Left hindlimb (tissue), 1 donor: ENCODE data around the gene OR5H1.
"Not testable (repeated sequence)": the region's sequence is repeated elsewhere in the genome, so short reads cannot be mapped to it uniquely, and the experiment has no call there.

ENCODE experiments used
- DNase-seq: peaks from one replicate; pipeline ENCODE4 v3.0.0-alpha.2; 2018

The OR5H1 gene

DNA sequence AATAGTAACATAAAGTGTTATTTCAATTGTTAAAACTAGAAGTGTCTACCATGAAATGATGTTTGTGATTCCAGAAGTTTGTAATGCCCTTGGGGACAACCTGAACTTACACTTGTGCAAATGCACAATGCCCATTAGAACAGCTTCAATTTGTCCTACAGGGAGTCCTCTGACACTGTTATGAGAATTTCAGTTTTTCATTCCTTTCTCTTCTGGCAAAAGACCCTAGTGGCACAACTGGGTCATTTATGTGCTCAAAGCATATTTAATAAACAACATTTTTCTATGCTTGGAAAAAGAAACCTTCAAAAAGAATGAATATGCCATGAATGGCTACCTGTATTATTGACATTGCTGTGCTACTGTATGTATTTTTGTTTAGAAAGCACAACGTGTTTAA is at the start of gene OR5H1:
Gene OR5H1 (plus strand): TSS at position 301 of the 400 bp plus-strand sequence. CDS start 1,977 bp downstream, outside the sequence.
- no peak for DNase-seq

- DNase-seq: no peak
These were observed 43.6 kb upstream of the OR5H1 start, which contains the start of gene OR5AC2 for GRCh38 chr3:98086873-98087272. TSS of gene OR5AC2 (plus strand) at chr3:98087173. CDS start at chr3:98087173, 0 bp downstream.

- DNase-seq: no peak
These were observed 34.6 kb upstream of the OR5H1 start for GRCh38 chr3:98095882-98096281.

DNA sequence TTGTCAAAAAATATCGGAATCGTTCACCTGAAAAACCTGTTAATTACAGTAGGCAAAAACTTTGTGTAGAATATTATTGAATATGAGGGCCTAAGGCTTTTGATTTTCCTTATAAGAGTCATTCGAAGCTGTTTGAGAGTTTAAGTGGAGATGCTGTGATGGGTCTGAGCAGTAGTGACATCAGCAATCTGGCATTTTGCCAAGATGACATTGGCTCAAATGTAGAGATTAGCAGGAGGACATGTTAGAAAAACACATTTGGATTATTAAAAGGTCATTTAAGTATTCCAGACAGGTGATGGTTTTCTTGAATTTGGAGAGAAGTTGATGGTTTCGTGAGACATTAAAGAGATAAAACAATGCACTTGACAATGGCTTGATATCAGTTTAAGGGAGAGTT is 30.7 kb upstream of the OR5H1 start:
- DNase-seq: no peak

DNA sequence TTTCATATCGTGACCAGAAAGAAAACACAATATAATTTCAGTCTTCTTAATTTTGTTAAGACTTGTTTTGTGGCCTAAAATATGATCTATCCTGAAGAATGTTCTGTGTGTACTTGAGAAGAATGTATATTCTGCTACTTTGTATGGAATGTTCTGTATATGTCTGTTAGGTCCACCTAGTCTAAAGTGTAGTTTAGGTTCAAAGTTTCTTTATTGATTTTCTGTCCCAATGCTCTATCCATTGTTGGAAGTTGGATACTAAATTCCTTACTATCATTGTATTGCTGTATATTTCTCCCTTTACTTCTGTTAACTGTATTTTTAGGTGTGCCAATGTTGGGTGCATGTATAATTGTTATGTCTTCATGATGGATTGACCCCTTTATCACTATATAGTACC is 22.4 kb upstream of the OR5H1 start:
- DNase-seq: no peak

DNA sequence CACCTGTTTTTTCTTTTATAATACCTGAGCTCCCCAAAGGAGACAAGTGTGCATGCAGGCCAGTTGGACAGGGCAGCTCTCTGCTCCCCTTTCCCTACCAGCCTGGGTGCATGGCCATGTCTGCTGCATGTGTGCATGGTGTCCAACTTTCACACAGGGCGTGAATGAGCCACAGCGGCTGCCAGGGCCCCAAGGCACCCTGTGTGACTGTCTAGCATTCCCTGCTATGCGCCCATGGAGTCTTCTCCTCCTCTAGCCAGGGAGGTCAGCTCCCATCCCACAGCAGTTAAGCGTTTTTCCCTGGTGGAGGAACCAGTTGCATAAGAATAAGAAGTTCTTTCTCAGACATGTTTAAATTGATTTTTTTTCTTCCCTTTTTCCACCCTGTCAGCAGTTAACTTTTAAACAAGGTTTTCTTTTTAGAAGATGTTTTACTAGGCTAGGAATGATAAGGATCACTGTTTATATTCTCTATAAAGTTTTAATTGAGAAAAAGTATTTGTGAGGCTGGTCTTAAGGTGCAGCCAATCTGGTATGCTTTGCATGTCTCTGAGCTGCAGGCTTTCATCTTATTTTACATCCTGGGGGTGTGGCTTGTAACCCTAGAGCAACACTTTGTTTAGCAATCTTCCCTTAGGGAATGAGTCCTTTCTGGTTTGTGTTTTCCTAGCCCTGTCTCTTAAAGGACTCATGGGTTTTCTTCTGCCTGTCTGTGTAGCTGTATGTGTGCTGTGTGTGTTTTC is 20.5 kb upstream of the OR5H1 start:
- DNase-seq: no peak

GRCh38 chr3:98110550-98110908 is 20.0 kb upstream of the OR5H1 start:
- no peak for DNase-seq

DNA sequence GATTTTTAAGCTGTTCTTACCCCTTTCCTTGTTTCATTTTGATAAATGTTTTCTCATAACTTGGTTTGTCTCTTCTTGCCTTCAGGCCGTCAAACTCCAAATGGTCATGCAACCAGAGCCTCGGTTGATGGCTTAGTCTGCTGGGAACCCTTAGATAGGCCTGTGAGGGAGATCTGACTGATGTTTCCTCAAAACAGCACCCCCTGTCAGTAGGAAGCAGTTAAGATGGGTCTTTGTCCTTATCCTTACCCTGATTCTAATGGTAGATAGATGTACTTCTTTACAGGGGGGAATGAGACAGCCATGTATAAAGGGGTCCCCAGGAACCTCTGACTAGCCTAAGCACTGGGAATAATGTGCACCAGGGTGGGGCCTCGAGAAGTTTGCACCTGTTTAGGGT is 16.3 kb upstream of the OR5H1 start:
- DNase-seq: no peak

DNA sequence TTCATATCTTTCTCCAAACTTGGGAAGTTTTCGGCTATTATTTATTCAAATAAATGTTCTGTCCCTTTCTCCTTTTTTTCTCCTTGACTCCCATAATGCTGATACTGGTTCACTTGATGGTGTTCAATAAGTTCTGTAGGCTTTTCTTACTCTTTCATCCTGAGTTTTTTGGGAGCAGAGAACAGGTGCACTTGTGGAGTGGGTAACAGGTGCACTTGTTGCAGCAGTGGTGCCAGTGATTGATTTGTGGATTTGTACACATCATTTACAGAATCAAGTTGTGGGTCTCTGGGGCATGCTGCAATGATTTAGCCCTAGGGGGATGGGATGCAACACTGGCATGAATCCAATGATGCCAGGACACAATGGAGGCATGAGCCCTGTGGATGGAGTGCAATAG is 14.8 kb upstream of the OR5H1 start:
- DNase-seq: no peak

DNA sequence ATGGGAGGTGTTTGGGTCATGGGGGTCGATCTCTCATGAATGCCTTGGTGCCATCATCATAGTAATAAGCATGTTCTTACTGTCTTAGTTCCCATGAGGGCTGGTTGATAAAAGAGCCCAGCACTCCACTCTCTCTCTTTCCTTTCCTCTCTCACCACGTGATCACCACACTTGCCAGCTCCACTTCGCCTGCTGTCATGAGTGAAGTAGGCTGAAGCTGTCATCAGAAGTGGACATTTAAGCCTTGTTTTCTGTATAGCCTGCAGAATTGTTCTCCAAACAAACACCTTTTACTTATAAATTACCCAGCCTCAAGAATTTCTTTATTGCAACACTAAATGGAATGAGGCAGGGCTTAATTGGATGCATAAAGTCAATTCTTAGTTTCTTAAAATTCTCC is 6.1 kb downstream of the OR5H1 start:
- DNase-seq: no peak

DNA sequence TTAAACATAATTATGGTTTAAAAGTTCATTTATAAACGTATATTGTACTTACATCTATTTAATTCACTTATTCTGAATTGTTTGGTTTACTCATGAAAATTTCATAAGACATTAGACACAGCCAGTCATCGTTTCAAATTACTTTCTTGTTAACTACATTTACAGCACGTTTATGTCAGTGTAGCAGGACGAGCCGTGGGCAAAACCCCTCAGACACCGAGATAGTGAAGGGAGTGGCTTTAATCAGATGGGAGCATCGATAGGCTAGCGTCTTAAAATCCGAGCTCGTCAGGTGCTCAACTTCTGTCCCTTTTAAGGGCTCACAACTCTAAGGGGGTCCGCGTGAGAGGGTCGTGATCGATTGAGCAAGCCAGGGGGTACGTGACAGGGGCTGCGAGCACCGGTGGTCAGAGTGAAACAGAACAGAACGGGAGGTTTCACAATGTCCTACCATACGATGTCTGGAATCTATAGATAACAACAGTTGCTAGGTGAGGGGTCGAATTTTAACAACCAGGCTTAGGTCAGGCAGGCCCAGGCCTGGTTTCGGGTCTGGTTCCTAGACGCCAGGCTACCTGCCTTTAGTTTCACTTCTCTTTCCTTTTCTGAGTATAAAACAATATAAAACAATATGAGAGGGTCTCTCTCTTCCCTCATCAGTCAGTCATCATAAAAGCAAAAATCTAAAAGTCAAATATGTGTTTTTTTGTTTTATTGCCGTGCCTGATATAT is 7.5 kb downstream of the OR5H1 start:
- not testable (repeated sequence) for DNase-seq

DNA sequence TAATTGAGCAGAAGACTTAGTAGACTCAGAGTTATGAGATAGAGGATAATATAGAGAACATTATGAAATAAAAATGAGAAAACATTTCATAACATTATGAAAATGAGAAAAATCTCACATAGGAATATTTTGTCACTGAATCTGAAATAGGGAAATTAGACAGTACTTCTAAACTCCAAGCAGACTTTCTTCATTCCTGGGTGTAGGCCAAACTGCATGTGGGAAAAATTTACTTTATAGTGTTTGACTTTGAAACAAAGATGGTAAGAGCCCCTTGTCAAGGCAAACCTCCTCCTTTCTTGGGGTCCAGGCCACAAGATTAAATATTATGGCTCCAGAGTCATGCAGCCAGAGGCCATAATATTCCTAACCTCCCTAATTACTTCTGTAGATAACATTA is 10.0 kb downstream of the OR5H1 start:
- DNase-seq: no peak

- DNase-seq: no peak
These were observed 16.7 kb downstream of the OR5H1 start, which contains the start of gene OR5H14 for GRCh38 chr3:98147179-98147578. TSS of gene OR5H14 (plus strand) at chr3:98147479. CDS start at chr3:98149386, 1,907 bp downstream.

DNA sequence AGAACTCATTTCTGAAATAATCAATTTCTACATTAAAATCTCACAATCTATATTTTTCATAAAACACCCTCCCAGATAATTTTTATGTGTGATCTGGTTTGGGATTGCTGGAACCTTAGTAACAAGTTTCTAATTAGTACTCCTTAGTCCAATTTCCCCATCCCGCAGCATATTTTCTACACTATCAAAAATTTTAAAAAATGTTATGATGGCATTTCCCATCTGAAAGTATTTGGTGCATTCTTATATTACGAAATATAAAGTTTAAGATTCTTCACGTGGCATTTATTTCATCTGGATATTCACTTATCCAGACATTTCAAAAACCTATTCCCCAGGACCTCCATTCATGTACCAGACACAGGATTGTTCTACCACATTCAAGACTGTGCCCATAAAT is 18.2 kb downstream of the OR5H1 start:
- no peak for DNase-seq

GRCh38 chr3:98149456-98149855 is 18.9 kb downstream of the OR5H1 start:
- DNase-seq: not testable (repeated sequence)

- no peak for DNase-seq
These were observed 20.7 kb downstream of the OR5H1 start for GRCh38 chr3:98151241-98151640.

GRCh38 chr3:98166396-98166795 is 35.9 kb downstream of the OR5H1 start, which contains the start of gene OR5H15:
TSS of gene OR5H15 (plus strand) at chr3:98166696. CDS start at chr3:98168700, 2,004 bp downstream.
- DNase-seq: no peak

GRCh38 chr3:98171071-98171470 is 40.5 kb downstream of the OR5H1 start:
- no peak for DNase-seq

GRCh38 chr3:98172621-98173020 is 42.1 kb downstream of the OR5H1 start:
- DNase-seq: no peak

DNA sequence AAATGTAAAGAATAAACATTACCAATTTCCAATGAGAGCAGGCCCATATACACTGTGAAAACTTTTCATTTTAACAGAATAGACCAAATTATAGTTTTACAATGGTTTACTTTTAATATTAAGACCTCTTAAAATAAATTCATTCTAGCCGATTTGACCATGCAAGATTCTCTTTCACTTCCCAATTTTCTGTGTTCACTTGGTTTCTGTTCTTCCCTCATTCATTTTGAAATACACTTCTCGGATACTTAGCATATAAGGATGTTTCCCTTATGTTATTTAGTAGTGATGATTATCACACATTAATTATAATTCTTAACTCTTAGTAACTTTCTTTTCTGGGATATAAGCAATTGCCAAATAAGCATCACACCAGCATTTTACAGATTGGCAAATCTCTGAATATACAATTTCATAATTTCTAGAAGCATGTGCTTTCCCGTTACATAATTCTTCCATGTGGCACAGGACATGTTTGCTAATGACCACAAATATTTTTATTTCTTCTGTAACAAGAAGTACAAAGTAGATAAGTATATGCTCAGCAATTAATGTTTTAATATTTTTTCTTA is 49.9 kb downstream of the OR5H1 start:
- no peak for DNase-seq

DNA sequence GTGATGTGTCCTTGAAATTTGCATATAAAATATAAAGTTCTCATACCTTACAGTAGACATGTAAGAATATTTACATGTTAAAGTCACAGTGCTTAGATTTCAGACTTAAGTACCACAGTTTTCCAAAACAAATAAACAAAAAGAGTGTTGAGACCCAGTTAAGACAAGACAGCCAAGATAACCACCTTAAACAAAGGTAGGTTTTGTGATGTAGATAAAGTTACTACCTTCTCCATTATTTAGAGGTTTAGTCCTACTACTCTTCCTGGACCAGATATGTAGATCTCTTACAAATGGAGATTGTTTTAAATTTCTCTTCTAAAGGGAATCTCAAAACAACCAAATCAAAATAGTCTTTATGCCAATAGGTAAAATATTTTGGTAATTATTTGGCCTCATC is 51.7 kb downstream of the OR5H1 start:
- DNase-seq: no peak

DNA sequence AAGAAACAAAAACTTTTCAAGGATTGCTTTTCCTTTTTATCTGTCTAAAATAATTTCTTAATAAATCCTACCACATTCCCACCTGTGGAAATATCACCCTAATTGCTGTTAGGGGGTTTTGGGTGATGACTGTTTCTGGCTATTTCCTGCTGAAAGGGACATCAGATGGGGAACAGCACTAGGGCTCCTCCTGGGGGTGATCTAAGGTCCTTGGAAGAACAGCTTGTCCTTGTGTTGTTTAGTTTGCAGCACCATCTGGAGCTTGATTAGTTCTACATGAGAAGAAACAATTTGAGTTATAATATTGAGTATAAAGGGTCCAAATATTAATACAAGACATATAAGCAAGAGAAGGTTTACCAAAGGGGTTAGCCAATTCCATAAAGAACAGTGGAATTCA is 54.7 kb downstream of the OR5H1 start:
- DNase-seq: no peak
